Lower lobe of right lung (tissue), 2 donors: ENCODE results near the gene EDA. TPM values are rescaled to one million over a fixed set of nuclear protein-coding genes. Genes with fewer than 3 reads are reported as not detected.

Experiments used
- ATAC-seq, 2 donors: fragments of 200-7000 bp; cut with Tn5 transposase; one replicate each; pipeline ENCODE4 v1.9.1; 2020 to 2022; ENCODE audit warnings: mild to moderate bottlenecking in 2 of 2, moderate library complexity in 2 of 2
- DNase-seq: peaks from one replicate; pipeline ENCODE4 v3.0.0-alpha.2; 2020
- H3K27ac ChIP-seq: fragments of 200-600 bp; one replicate; pipeline ENCODE4 v1.8.0; 2022
- H3K27me3 ChIP-seq: fragments of 200-600 bp; one replicate; pipeline ENCODE4 v1.8.0; 2022; ENCODE audit warnings: low read depth
- H3K36me3 ChIP-seq: fragments of 200-600 bp; one replicate; pipeline ENCODE4 v1.8.0; 2022; ENCODE audit warnings: mild to moderate bottlenecking
- H3K4me1 ChIP-seq: fragments of 200-600 bp; one replicate; pipeline ENCODE4 v1.8.0; 2022
- H3K4me3 ChIP-seq: fragments of 200-600 bp; one replicate; pipeline ENCODE4 v1.8.0; 2022; ENCODE audit warnings: mild to moderate bottlenecking
- H3K9me3 ChIP-seq: fragments of 200-600 bp; one replicate; pipeline ENCODE4 v1.8.0; 2022
- CTCF ChIP-seq: fragments of 200-600 bp; IDR thresholded peaks from one replicate; pipeline ENCODE4 v1.8.0; 2022; ENCODE audit warnings: antibody characterized with exemption, mild to moderate bottlenecking
- intact Hi-C: fragments of 100-400 bp; cut with DNase I; formaldehyde crosslinking; loops from one replicate; pipeline ENCODE4 v1.11.0; 2022
- total RNA-seq: library from RNA; stranded (reverse); fragmentation: NEBNext Ultra II Directional; extraction: Animal tissue kit (Norgen Biotek cat#: 25700); gene quantifications from one replicate; pipeline ENCODE4 v1.2.1, GENCODE V29; 2021
- donor health status: DM: no; HTN: yes; CAD: no; lungs with severe emphysema.

EDA gene
- total RNA-seq, 1 donor from 2014 or later: 5.5 TPM

- TF ChIP-seq CTCF: no peak
- Histone ChIP-seq H3K9me3 (no peaks in the 10 kb centered on the region), H3K4me1 (no peaks in the 10 kb centered on the region), H3K4me3 (no peak overlapping the region), H3K27ac (no peak overlapping the region), H3K36me3 (no peaks in the 10 kb centered on the region), H3K27me3 (no peaks in the 10 kb centered on the region)
- intact Hi-C loops: no loop called here
- no peak for DNase-seq
- no peak for ATAC-seq
Measured at GRCh38 chrX:70013466-70014381, 397.8 kb downstream of the EDA start.

- no peaks in the 10 kb centered on the region for H3K9me3 ChIP-seq
- intact Hi-C loops: no loop called here
- H3K36me3 ChIP-seq: no peaks in the 10 kb centered on the region
- no peaks in the 10 kb centered on the region for H3K4me1 ChIP-seq
- DNase-seq: no peak
- no peak overlapping the region for H3K4me3 ChIP-seq
- no peak for ATAC-seq
- H3K27me3 ChIP-seq: no peaks in the 10 kb centered on the region
- TF ChIP-seq CTCF: no peak
- H3K27ac ChIP-seq: no peak overlapping the region
Measured at GRCh38 chrX:70016513-70016912, 400.6 kb downstream of the EDA start.

- Histone ChIP-seq H3K36me3 (no peaks in the 10 kb centered on the region), H3K27me3 (no peaks in the 10 kb centered on the region), H3K4me3 (no peak overlapping the region), H3K27ac (no peak overlapping the region), H3K4me1 (no peaks in the 10 kb centered on the region), H3K9me3 (no peaks in the 10 kb centered on the region)
- no peak for DNase-seq
- intact Hi-C loops: no loop called here
- no peak for ATAC-seq
- no peak for TF ChIP-seq CTCF
Measured at GRCh38 chrX:70022616-70023015, 406.7 kb downstream of the EDA start.

GRCh38 chrX:70025464-70025863 is 409.6 kb downstream of the EDA start:
- no peak overlapping the region for H3K27ac ChIP-seq
- no peak overlapping the region for H3K4me3 ChIP-seq
- intact Hi-C loops: no loop called here
- H3K4me1 ChIP-seq: no peaks in the 10 kb centered on the region
- H3K36me3 ChIP-seq: no peaks in the 10 kb centered on the region
- no peak for ATAC-seq
- H3K27me3 ChIP-seq: no peaks in the 10 kb centered on the region
- no peaks in the 10 kb centered on the region for H3K9me3 ChIP-seq
- DNase-seq: no peak
- no peak for TF ChIP-seq CTCF

GRCh38 chrX:70026112-70026850 is 410.4 kb downstream of the EDA start:
- ATAC-seq: no peak
- H3K27ac ChIP-seq: no peak overlapping the region
- H3K27me3 ChIP-seq: no peaks in the 10 kb centered on the region
- no peak for DNase-seq
- intact Hi-C loops: no loop called here
- no peak for TF ChIP-seq CTCF
- H3K36me3 ChIP-seq: no peaks in the 10 kb centered on the region
- no peaks in the 10 kb centered on the region for H3K9me3 ChIP-seq
- no peak overlapping the region for H3K4me3 ChIP-seq
- H3K4me1 ChIP-seq: no peaks in the 10 kb centered on the region
